Common myeloid progenitor, CD34-positive (primary cell): ENCODE measurements around the gene MRPL42.

Experiments used
- CTCF ChIA-PET: fragments of 350-600 bp; sonication (Branson Sonifier 250); formaldehyde crosslinking; loops from one replicate; lab custom pipeline; 2021; ENCODE audit warnings: antibody characterized with exemption; lab: Charles Lee
- POLR2A ChIA-PET: fragments of 350-600 bp; sonication (Branson Sonifier 250); formaldehyde crosslinking; loops from one replicate; lab custom pipeline; 2021; ENCODE audit warnings: antibody characterized with exemption; lab: Charles Lee
- DNase-seq, 3 donors: peaks; one replicate each; pipeline versions ENCODE4 v3.0.0 to v3.0.0-alpha.2; 2013
- H3K27ac ChIP-seq, 2 experiments: 1 replicate in 1 of 2; 2 replicates in 1 of 2; pipeline ENCODE4 v1.7.0; 2013; ENCODE audit warnings: inconsistent platforms in 2 of 2, low read length in 2 of 2, mild to moderate bottlenecking in 2 of 2, low read depth in 1 of 2, moderate library complexity in 1 of 2; ENCODE audit not compliant: severe bottlenecking in 2 of 2, insufficient read depth in 1 of 2, poor library complexity in 1 of 2
- H3K27me3 ChIP-seq, 5 experiments: replicated peaks in 2 of 5; 1 replicate in 3 of 5; 2 replicates in 2 of 5; pipeline versions ENCODE4 v1.6.1 to v1.7.0; 2013; ENCODE audit warnings: low read length in 4 of 5, mild to moderate bottlenecking in 2 of 5, moderate library complexity in 2 of 5, inconsistent platforms in 1 of 5; ENCODE audit not compliant: insufficient read depth in 5 of 5, control insufficient read depth in 4 of 5
- H3K36me3 ChIP-seq, 4 experiments: 1 replicate in 2 of 4; 2 replicates in 2 of 4; pipeline versions ENCODE4 v1.6.1 to v1.7.0; 2013; ENCODE audit warnings: low read length in 3 of 4, control low read depth in 1 of 4, mild to moderate bottlenecking in 1 of 4; ENCODE audit not compliant: control insufficient read depth in 4 of 4, insufficient read depth in 4 of 4
- H3K4me1 ChIP-seq, 4 experiments: 1 replicate in 3 of 4; 2 replicates in 1 of 4; pipeline versions ENCODE4 v1.6.1 to v1.7.1; 2013; ENCODE audit warnings: low read length in 3 of 4, mild to moderate bottlenecking in 3 of 4, control low read depth in 1 of 4, inconsistent platforms in 1 of 4, moderate library complexity in 1 of 4; ENCODE audit not compliant: control insufficient read depth in 4 of 4, insufficient read depth in 4 of 4; ENCODE audit errors: control extremely low read depth in 1 of 4
- H3K4me3 ChIP-seq, 7 experiments: 1 replicate in 4 of 7; 2 replicates in 3 of 7; pipeline versions ENCODE4 v1.5.1 to v1.7.0; 2013; ENCODE audit warnings: mild to moderate bottlenecking in 7 of 7, low read length in 6 of 7, moderate library complexity in 6 of 7, inconsistent platforms in 2 of 7, low read depth in 2 of 7, control low read depth in 1 of 7; ENCODE audit not compliant: insufficient read depth in 4 of 7, control insufficient read depth in 1 of 7; ENCODE audit errors: extremely low read depth in 1 of 7
- H3K9me3 ChIP-seq, 5 experiments: 1 replicate in 4 of 5; 2 replicates in 1 of 5; pipeline versions ENCODE4 v1.6.1 to v1.7.1; 2013; ENCODE audit warnings: low read length in 4 of 5, mild to moderate bottlenecking in 2 of 5, inconsistent platforms in 1 of 5, low read depth in 1 of 5, moderate library complexity in 1 of 5; ENCODE audit not compliant: control insufficient read depth in 4 of 5, insufficient read depth in 2 of 5; ENCODE audit errors: control extremely low read depth in 1 of 5
- WGBS: methylation state at CpG from one replicate; pipeline ENCODE4 v1.1.5; 2013; ENCODE audit not compliant: insufficient coverage; 5-methylcytosine and 5-hydroxymethylcytosine counted together

Gene MRPL42

GRCh38 chr12:93509506-93509905 lies 42.2 kb downstream of the MRPL42 start:
- CTCF ChIA-PET, result interaction anchor here (1.3 to 9.2 kb wide), 4 partner anchors 8 to 593 kb away, joined by 3 to 169 read pairs (median 8); no protein-coding TSS in a partner anchor
- POLR2A ChIA-PET, result no interaction called here
- Histone ChIP-seq H3K27ac (no peak overlapping the region), H3K4me1 (no peaks in the 10 kb centered on the region), H3K4me3 (no peak overlapping the region), H3K9me3 (no peaks in the 10 kb centered on the region), H3K36me3 (peaks cover 0 to 3% (median 1%) of the 10 kb centered on the region in 4 experiments), H3K27me3 (no peaks in the 10 kb centered on the region)
- WGBS, result 100% methylated on average over 1 of the region's 1 CpG
- DNase-seq, result no peak

GRCh38 chr12:93514853-93515252 lies 47.5 kb downstream of the MRPL42 start:
- ChIA-PET POLR2A (no interaction called here), CTCF (interaction anchor here (0.8 to 7.8 kb wide), 5 partner anchors 11 to 586 kb away, joined by 3 to 55 read pairs (median 6); no protein-coding TSS in a partner anchor)
- Histone ChIP-seq H3K4me3 (no peak overlapping the region), H3K27ac (no peak overlapping the region), H3K9me3 (no peaks in the 10 kb centered on the region), H3K4me1 (no peaks in the 10 kb centered on the region), H3K36me3 (no peaks in the 10 kb centered on the region), H3K27me3 (no peaks in the 10 kb centered on the region)
- 100% methylated on average over 3 of the region's 5 CpGs for WGBS
- no peak for DNase-seq

- no peak for DNase-seq
- ChIA-PET CTCF (interaction anchor here (1.4 to 7.8 kb wide), 5 partner anchors 7 to 583 kb away, joined by 4 to 55 read pairs (median 14); no protein-coding TSS in a partner anchor), POLR2A (no interaction called here)
- Histone ChIP-seq H3K4me3 (no peak overlapping the region), H3K27me3 (no peaks in the 10 kb centered on the region), H3K4me1 (no peaks in the 10 kb centered on the region), H3K9me3 (no peaks in the 10 kb centered on the region), H3K36me3 (no peaks in the 10 kb centered on the region), H3K27ac (no peak overlapping the region)
- 100% methylated on average over 5 of the region's 5 CpGs for WGBS
Observed at GRCh38 chr12:93518725-93519124, 51.4 kb downstream of the MRPL42 start.

DNA sequence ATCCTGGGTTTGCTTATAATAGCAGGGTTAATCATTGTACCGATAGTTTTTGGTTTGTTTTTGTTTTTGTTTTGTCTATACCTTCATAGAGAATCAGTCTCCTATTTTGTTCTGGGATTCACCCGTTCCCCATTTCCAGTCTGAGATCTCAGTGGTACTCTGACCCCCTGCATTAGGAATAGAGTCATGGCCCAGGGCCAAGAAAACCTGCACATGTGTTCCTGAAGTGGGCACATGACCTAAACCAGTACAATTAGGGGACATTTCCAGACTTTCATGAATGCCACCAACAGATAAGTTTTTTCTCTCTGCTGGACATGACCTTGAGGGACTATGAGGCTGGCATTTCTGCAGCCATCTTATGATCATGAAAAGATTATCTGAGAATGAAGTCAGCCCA lies 52.5 kb downstream of the MRPL42 start:
- POLR2A ChIA-PET, result no interaction called here

GRCh38 chr12:93520454-93520853 lies 53.1 kb downstream of the MRPL42 start:
- H3K9me3 ChIP-seq, result no peaks in the 10 kb centered on the region
- ChIA-PET POLR2A (no interaction called here), CTCF (no interaction called here)
- no CpG with 5 or more reads among the region's 2 CpGs for WGBS
- no peak for DNase-seq
- no peak overlapping the region for H3K27ac ChIP-seq
- H3K4me3 ChIP-seq, result no peak overlapping the region
- H3K36me3 ChIP-seq, result no peaks in the 10 kb centered on the region
- H3K27me3 ChIP-seq, result no peaks in the 10 kb centered on the region
- peaks cover 0 to 1% (median 0%) of the 10 kb centered on the region in 4 experiments for H3K4me1 ChIP-seq

More for the DNA sequence above, 52.5 kb downstream of the MRPL42 start:
- CTCF ChIA-PET, result interaction anchor here (0.6 kb wide), 1 partner anchor 37 kb away, joined by 3 read pairs; no protein-coding TSS in a partner anchor
- Histone ChIP-seq H3K27me3 (no peaks in the 10 kb centered on the region), H3K36me3 (no peaks in the 10 kb centered on the region), H3K27ac (no peak overlapping the region), H3K4me3 (no peak overlapping the region), H3K9me3 (no peaks in the 10 kb centered on the region), H3K4me1 (no peaks in the 10 kb centered on the region)
- WGBS, result 88% methylated on average over 1 of the region's 2 CpGs
- no peak for DNase-seq

GRCh38 chr12:93521225-93522080 lies 54.1 kb downstream of the MRPL42 start:
- Histone ChIP-seq H3K9me3 (no peaks in the 10 kb centered on the region), H3K4me3 (no peak overlapping the region), H3K36me3 (no peaks in the 10 kb centered on the region), H3K27me3 (no peaks in the 10 kb centered on the region), H3K4me1 (peaks cover 0 to 4% (median 0%) of the 10 kb centered on the region in 4 experiments), H3K27ac (no peak overlapping the region)
- 100% methylated on average over 3 of the region's 6 CpGs for whole genome bisulfite sequencing
- POLR2A ChIA-PET, result no interaction called here
- CTCF ChIA-PET, result interaction anchor here (1.0 to 1.8 kb wide), 11 partner anchors 13 to 582 kb away, joined by 3 to 7 read pairs (median 4); no protein-coding TSS in a partner anchor
- no peak for DNase-seq
